Measurements from ENCODE around the gene GRIK4. TPM values are rescaled to one million over a fixed set of nuclear protein-coding genes. Genes with fewer than 3 reads are reported as not detected.

GRIK4 gene
- total and polyA plus RNA-seq, 7 donors = 0.04 to 0.11 (median 0.04) TPM; not detected in 4

DNA sequence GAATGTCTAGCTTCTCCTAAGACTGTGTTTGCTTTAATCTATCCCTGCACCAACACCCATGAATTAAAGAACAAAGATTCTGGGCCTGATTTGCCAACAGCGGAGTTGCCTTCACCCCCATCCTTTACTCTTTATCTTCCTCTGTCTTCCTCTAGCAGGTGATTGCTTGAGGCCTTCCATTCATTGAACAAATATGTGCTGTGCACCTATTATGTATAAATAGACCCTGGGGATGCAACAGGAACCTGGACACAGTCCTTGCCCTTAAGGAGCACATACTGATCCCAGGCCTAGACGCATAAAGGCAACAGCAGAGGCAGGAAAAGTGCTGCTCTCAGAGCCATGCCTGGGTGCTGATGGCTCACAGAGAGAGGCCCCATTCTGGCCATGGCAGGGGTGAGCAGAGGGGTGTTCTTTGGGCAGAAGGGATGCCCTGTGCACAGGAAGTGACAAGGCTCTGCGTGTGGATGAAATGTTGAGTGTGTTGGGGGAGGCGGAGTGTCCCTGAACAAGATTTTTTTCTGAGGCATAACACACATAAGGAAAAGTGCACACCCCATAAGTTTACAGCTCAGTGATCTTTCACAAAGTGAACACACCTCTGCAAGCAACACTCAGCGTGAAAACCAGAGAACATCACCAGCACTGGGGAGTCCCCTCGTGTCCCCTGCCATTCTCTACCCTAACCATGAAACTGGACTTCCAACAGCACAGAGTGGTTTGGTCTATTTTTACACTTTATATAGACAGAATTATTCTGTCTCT is 145.9 kb downstream of the GRIK4 start:
- intact Hi-C loops (cut with DNase I) = no loop called here
- Histone ChIP-seq H3K4me1 (no peaks in the 10 kb centered on the region), H3K36me3 (ENCODE audit: insufficient read depth in 1 of 2, low read depth in 1 of 2) (no peaks in the 10 kb centered on the region), H3K9me3 (no peaks in the 10 kb centered on the region), H3K4me3 (no peak overlapping the region), H3K27ac (no peak overlapping the region), H3K27me3 (ENCODE audit: insufficient read depth in 3 of 3, low read length in 2 of 3) (peaks cover 0 to 7% (median 5%) of the 10 kb centered on the region in 3 donors)
- WGBS, 3 donors = 77 to 86% (median 84%) methylated on average over 6 of the region's 6 CpGs
- DNase-seq (no peak), ATAC-seq (no peak)
- TF ChIP-seq, protein P1, sequence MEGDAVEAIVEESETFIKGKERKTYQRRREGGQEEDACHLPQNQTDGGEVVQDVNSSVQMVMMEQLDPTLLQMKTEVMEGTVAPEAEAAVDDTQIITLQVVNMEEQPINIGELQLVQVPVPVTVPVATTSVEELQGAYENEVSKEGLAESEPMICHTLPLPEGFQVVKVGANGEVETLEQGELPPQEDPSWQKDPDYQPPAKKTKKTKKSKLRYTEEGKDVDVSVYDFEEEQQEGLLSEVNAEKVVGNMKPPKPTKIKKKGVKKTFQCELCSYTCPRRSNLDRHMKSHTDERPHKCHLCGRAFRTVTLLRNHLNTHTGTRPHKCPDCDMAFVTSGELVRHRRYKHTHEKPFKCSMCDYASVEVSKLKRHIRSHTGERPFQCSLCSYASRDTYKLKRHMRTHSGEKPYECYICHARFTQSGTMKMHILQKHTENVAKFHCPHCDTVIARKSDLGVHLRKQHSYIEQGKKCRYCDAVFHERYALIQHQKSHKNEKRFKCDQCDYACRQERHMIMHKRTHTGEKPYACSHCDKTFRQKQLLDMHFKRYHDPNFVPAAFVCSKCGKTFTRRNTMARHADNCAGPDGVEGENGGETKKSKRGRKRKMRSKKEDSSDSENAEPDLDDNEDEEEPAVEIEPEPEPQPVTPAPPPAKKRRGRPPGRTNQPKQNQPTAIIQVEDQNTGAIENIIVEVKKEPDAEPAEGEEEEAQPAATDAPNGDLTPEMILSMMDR (IDR thresholded peaks at IDR 0.05) = no peak

DNA sequence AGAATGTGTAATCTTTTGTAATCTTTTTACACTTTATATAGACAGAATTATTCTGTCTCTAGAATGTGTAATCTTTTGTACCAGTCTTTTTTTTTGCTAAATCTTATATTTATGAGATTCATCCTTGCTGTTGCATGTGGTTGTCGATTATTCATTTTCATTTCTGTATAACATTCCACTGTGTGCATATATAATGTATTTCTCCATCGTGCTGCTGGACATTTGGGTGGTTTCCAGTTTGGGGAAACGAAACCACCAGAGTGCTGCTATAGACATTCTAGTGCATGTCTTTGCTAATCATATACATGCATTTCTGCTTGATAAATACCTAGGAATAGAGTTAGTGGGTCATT is 146.5 kb downstream of the GRIK4 start:
- ATAC-seq (no peak), DNase-seq (no peak)
- TF ChIP-seq, protein P1 (IDR thresholded peaks at IDR 0.05) = no peak
- H3K4me1 ChIP-seq = no peaks in the 10 kb centered on the region
- no peak overlapping the region for H3K27ac ChIP-seq
- no peak overlapping the region for H3K4me3 ChIP-seq
- peaks cover 0 to 4% (median 4%) of the 10 kb centered on the region in 3 donors for H3K27me3 ChIP-seq (ENCODE audit: insufficient read depth in 3 of 3, low read length in 2 of 3)
- WGBS, 3 donors = 71 to 80% (median 79%) methylated on average over 3 of the region's 3 CpGs
- H3K9me3 ChIP-seq = no peaks in the 10 kb centered on the region
- H3K36me3 ChIP-seq (ENCODE audit: insufficient read depth in 1 of 2, low read depth in 1 of 2) = no peaks in the 10 kb centered on the region
- intact Hi-C loops (cut with DNase I) = no loop called here

DNA sequence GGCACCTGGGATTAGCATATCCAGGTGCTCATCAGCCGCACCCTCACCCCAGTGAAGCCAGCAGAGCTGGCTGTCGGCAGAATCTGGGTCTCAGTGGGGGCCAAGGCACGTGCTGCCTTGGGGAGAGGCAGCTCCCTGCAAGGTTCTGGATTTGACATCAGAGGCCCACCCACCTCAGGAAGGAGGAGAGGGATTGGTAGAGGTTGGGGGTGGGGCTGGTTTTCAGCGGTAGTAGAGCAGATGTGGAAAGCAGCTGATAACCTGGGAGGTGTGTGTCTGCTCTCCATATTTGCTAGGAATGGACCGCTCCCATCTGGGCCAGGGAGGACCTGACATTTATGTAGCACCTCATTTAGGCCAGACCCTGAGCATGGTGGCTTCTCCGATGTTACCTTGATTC is 147.5 kb downstream of the GRIK4 start:
- DNase-seq (no peak), ATAC-seq (no peak)
- Histone ChIP-seq H3K36me3 (ENCODE audit: insufficient read depth in 1 of 2, low read depth in 1 of 2) (no peaks in the 10 kb centered on the region), H3K9me3 (no peaks in the 10 kb centered on the region), H3K4me1 (no peaks in the 10 kb centered on the region), H3K27ac (no peak overlapping the region), H3K27me3 (ENCODE audit: insufficient read depth in 3 of 3, low read length in 2 of 3) (peaks cover 0 to 3% (median 1%) of the 10 kb centered on the region in 3 donors), H3K4me3 (no peak overlapping the region)
- 82 to 88% (median 85%) methylated on average over 6 of the region's 6 CpGs for WGBS, 3 donors
- TF ChIP-seq, protein P1 (IDR thresholded peaks at IDR 0.05) = no peak
- intact Hi-C loops (cut with DNase I) = no loop called here

DNA sequence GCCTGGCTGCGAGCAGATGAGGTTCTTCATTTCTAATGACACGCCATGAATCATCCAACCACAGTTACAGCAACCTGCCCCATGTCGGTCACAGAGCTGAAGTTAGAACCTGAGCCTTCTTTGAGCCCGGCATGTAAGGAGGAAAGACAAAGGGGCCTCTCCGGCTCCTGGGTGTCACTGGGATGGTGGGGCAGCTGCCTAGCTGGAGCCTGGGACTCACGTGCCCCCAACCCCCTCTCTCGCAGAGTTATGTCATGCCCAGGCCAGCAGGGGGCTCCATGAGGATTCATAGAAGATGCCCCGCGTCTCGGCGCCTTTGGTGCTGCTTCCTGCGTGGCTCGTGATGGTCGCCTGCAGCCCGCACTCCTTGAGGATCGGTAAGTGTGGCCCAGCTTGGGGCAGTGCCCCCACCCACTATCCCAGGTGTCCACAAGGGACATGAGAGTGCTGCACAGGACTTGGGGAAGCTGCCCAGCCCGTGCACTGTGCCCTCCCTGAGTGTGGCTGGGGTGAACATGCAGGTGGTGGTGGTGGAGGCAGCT is 148.5 kb downstream of the GRIK4 start:
- peak in 1 of 4 donors; percentile 25 for ATAC-seq
- 55 to 70% (median 65%) methylated on average over 16 to 17 of the region's 17 CpGs for WGBS, 3 donors
- Histone ChIP-seq H3K27ac (no peak overlapping the region), H3K4me1 (no peaks in the 10 kb centered on the region), H3K36me3 (ENCODE audit: insufficient read depth in 1 of 2, low read depth in 1 of 2) (no peaks in the 10 kb centered on the region), H3K27me3 (ENCODE audit: insufficient read depth in 3 of 3, low read length in 2 of 3) (peaks cover 0 to 3% (median 0%) of the 10 kb centered on the region in 3 donors), H3K4me3 (no peak overlapping the region), H3K9me3 (no peaks in the 10 kb centered on the region)
- DNase-seq = no peak
- TF ChIP-seq, protein P1 (IDR thresholded peaks at IDR 0.05) = peak; percentile 11
- intact Hi-C loops (cut with DNase I) = no loop called here
